ENCODE results near the gene SLC4A4.
"Not testable (repeated sequence)": the region's sequence is repeated elsewhere in the genome, so short reads cannot be mapped to it uniquely, and the experiment has no call there.

SLC4A4 gene

GRCh38 chr4:71404049-71404448 lies 65.2 kb downstream of the SLC4A4 start:
- TF ChIP-seq, protein P1, sequence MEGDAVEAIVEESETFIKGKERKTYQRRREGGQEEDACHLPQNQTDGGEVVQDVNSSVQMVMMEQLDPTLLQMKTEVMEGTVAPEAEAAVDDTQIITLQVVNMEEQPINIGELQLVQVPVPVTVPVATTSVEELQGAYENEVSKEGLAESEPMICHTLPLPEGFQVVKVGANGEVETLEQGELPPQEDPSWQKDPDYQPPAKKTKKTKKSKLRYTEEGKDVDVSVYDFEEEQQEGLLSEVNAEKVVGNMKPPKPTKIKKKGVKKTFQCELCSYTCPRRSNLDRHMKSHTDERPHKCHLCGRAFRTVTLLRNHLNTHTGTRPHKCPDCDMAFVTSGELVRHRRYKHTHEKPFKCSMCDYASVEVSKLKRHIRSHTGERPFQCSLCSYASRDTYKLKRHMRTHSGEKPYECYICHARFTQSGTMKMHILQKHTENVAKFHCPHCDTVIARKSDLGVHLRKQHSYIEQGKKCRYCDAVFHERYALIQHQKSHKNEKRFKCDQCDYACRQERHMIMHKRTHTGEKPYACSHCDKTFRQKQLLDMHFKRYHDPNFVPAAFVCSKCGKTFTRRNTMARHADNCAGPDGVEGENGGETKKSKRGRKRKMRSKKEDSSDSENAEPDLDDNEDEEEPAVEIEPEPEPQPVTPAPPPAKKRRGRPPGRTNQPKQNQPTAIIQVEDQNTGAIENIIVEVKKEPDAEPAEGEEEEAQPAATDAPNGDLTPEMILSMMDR (IDR thresholded peaks at IDR 0.05; ENCODE audit: low read depth, low read length, missing control alignments), result no peak
- no peak overlapping the region for H3K4me3 ChIP-seq (ENCODE audit: low read depth, low read length)
- DNase-seq (ENCODE audit: low read depth), result no peak

- no peak for DNase-seq (ENCODE audit: low read depth)
- H3K4me3 ChIP-seq (ENCODE audit: low read depth, low read length), result no peak overlapping the region
- TF ChIP-seq, protein P1 (IDR thresholded peaks at IDR 0.05; ENCODE audit: low read depth, low read length, missing control alignments), result no peak
Measured at GRCh38 chr4:71405791-71406190, 67.0 kb downstream of the SLC4A4 start.

- H3K4me3 ChIP-seq (ENCODE audit: low read depth, low read length), result no peak overlapping the region
- TF ChIP-seq, protein P1 (IDR thresholded peaks at IDR 0.05; ENCODE audit: low read depth, low read length, missing control alignments), result no peak
- DNase-seq (ENCODE audit: low read depth), result no peak
Measured at GRCh38 chr4:71406459-71406963, 67.7 kb downstream of the SLC4A4 start.

DNA sequence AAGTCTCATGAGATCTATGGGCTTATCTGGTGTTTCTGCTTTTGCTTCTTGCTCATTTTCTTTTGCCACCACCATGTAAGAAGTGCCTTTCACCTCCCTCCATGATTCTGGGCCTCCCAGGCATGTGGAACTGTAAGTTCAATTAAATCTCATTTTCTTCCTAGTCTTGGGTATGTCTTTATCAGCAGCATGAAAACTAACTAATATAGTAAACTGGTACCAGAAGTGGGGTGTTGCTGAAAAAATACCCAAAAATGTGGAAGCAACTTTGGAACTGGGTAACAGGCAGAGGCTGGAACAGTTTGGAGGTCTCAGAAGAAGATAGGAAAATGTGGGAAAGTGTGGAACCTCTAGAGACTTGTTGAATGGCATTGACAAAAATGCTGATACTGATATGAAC lies 70.1 kb downstream of the SLC4A4 start:
- not testable (repeated sequence) for DNase-seq (ENCODE audit: low read depth); H3K4me3 ChIP-seq (ENCODE audit: low read depth, low read length)

DNA sequence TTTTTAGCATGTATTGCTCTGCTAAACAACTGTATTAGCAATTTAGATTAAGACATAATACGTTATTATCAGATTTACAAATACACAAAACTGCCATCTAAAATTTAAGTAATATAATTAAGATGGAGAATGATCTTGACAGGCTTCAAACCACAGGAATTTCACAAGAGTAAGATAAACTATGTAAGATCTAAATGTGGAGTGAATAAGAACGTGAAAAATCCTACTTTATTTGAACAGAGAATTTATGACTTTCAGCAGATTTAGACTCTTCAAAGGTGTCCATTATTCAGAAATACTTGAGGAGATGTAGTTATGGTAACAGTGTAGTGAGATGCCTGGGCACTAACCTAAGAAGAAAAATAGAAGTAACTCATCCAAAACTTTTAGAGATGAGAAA lies 73.2 kb downstream of the SLC4A4 start:
- TF ChIP-seq, protein P1 (IDR thresholded peaks at IDR 0.05; ENCODE audit: low read depth, low read length, missing control alignments), result no peak
- H3K4me3 ChIP-seq (ENCODE audit: low read depth, low read length), result no peak overlapping the region
- DNase-seq (ENCODE audit: low read depth), result no peak

- TF ChIP-seq, protein P1 (IDR thresholded peaks at IDR 0.05; ENCODE audit: low read depth, low read length, missing control alignments), result no peak
- no peak for DNase-seq (ENCODE audit: low read depth)
- no peak overlapping the region for H3K4me3 ChIP-seq (ENCODE audit: low read depth, low read length)
Measured at GRCh38 chr4:71415491-71415890, 76.7 kb downstream of the SLC4A4 start.

DNA sequence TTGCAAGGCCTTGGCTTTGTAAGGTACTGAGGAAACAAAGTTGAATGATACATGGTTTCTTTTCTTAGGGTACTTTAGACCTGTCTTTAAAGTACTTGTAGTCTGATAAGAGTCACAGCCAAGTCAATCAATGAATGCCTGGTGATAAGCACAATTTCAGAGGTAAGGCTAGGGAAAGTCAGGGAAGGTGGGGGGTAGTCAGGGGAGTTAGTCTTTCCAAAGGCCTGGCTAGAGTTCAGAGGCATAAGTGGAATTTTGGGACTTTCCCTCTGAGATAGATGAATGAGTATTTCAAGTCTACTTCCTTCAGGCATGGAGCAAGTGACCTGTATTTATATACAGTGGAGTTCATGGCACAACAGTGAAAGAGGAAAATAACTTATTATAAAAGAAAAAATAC lies 78.3 kb downstream of the SLC4A4 start:
- H3K4me3 ChIP-seq (ENCODE audit: low read depth, low read length), result no peak overlapping the region
- DNase-seq (ENCODE audit: low read depth), result no peak
- TF ChIP-seq, protein P1 (IDR thresholded peaks at IDR 0.05; ENCODE audit: low read depth, low read length, missing control alignments), result no peak
